Thyroid gland (tissue), 4 donors: ENCODE data around the gene TPCN1.

ENCODE experiments used
- CTCF ChIP-seq, 6 experiments: fragments of 200-600 bp in 3 of 6; fragments of 450-650 bp in 3 of 6; sonication (generic) in 3 of 6; IDR thresholded peaks; one replicate each; pipeline ENCODE4 v1.5.1; 2016 to 2019; ENCODE audit warnings: antibody characterized with exemption in 6 of 6, mild to moderate bottlenecking in 2 of 6, inconsistent platforms in 1 of 6, moderate library complexity in 1 of 6
- POLR2A ChIP-seq, 2 donors: fragments of 450-650 bp; IDR thresholded peaks; one replicate each; pipeline ENCODE4 v1.6.1; 2017; ENCODE audit warnings: antibody characterized with exemption in 2 of 2, mild to moderate bottlenecking in 2 of 2, moderate library complexity in 1 of 2

- no peak for TF ChIP-seq CTCF (IDR thresholded peaks at IDR 0.05)
- no peak for TF ChIP-seq POLR2A (IDR thresholded peaks at IDR 0.05)
Measured at GRCh38 chr12:113208041-113208934, 13.0 kb upstream of the TPCN1 start.
